B cell (primary cell): ENCODE results near the gene ADAR. TPM values are rescaled to one million over a fixed set of nuclear protein-coding genes. Genes with fewer than 3 reads are reported as not detected.

ENCODE experiments used
- ATAC-seq: fragments of 200-7000 bp; cut with Tn5 transposase; one replicate; pipeline ENCODE4 v1.10.0; 2021; ENCODE audit warnings: low read depth, mild to moderate bottlenecking, moderate number of reproducible peaks, moderate library complexity
- CTCF ChIA-PET: fragments of 350-600 bp; sonication (Branson Sonifier 250); formaldehyde crosslinking; loops from one replicate; lab custom pipeline; 2021; ENCODE audit warnings: antibody characterized with exemption, inconsistent platforms; lab: Charles Lee
- POLR2A ChIA-PET: fragments of 350-600 bp; sonication (Branson Sonifier 250); formaldehyde crosslinking; loops from one replicate; lab custom pipeline; 2021; ENCODE audit warnings: antibody characterized with exemption; lab: Charles Lee
- DNase-seq: peaks from one replicate; pipeline ENCODE4 v3.0.0; 2013
- H2AFZ ChIP-seq: 2 replicates; pipeline ENCODE4 v1.6.1; 2012; ENCODE audit warnings: mild to moderate bottlenecking, low read depth, low read length; ENCODE audit not compliant: insufficient read depth, poor library complexity, severe bottlenecking
- H3K27ac ChIP-seq, 2 donors: 1 replicate in 1 of 2; 2 replicates in 1 of 2; pipeline ENCODE4 v1.5.1; 2012 to 2013; ENCODE audit warnings: low read length in 2 of 2, mild to moderate bottlenecking in 2 of 2, moderate library complexity in 1 of 2
- H3K27me3 ChIP-seq, 4 experiments: fragments of 200-600 bp in 1 of 4; sonication (generic) in 1 of 4; replicated peaks in 1 of 4; 1 replicate in 2 of 4; 2 replicates in 2 of 4; pipeline versions ENCODE4 v1.6.1 to v1.7.0; 2013 to 2016; ENCODE audit warnings: low read length in 3 of 4, mild to moderate bottlenecking in 2 of 4, mixed read lengths in 1 of 4, moderate library complexity in 1 of 4; ENCODE audit not compliant: insufficient read depth in 4 of 4, control insufficient read depth in 3 of 4; ENCODE audit errors: control extremely low read depth in 1 of 4
- H3K36me3 ChIP-seq, 2 experiments: replicated peaks in 1 of 2; 1 replicate in 1 of 2; 2 replicates in 1 of 2; pipeline versions ENCODE4 v1.6.1 to v1.7.1; 2013; ENCODE audit warnings: low read length in 1 of 2; ENCODE audit not compliant: insufficient read depth in 2 of 2, control insufficient read depth in 1 of 2; ENCODE audit errors: control extremely low read depth in 1 of 2, extremely low read depth in 1 of 2
- H3K4me1 ChIP-seq, 2 donors: fragments of 200-600 bp in 1 of 2; sonication (generic) in 1 of 2; 1 replicate in 1 of 2; 2 replicates in 1 of 2; pipeline versions ENCODE4 v1.5.1 to v1.6.1; 2013 to 2017; ENCODE audit warnings: low read length in 2 of 2; ENCODE audit not compliant: control insufficient read depth in 2 of 2, insufficient read depth in 2 of 2
- H3K4me2 ChIP-seq: replicated peaks from 2 replicates; pipeline ENCODE3; 2012; ENCODE audit warnings: mild to moderate bottlenecking, low read depth, low read length; ENCODE audit not compliant: poor library complexity, severe bottlenecking
- H3K4me3 ChIP-seq, 5 experiments: fragments of 200-600 bp in 1 of 5; sonication (generic) in 1 of 5; 1 replicate in 3 of 5; 2 replicates in 2 of 5; pipeline versions ENCODE4 v1.5.1 to v1.7.0; 2011 to 2016; ENCODE audit warnings: low read length in 4 of 5, mild to moderate bottlenecking in 4 of 5, low read depth in 2 of 5, control low read depth in 1 of 5, moderate library complexity in 1 of 5; ENCODE audit not compliant: insufficient read depth in 1 of 5; ENCODE audit errors: control extremely low read depth in 1 of 5, extremely low read depth in 1 of 5
- H3K79me2 ChIP-seq: fragments of 200-600 bp; sonication (generic); one replicate; pipeline ENCODE4 v1.6.0; 2016; ENCODE audit warnings: low read length; ENCODE audit not compliant: control insufficient read depth, insufficient read depth
- H3K9ac ChIP-seq: fragments of 200-600 bp; sonication (generic); 2 replicates; pipeline ENCODE4 v1.6.1; 2017; ENCODE audit warnings: mild to moderate bottlenecking, low read length, moderate library complexity
- H3K9me3 ChIP-seq, 3 donors: one replicate each; pipeline versions ENCODE4 v1.6.1 to v1.7.1; 2013; ENCODE audit warnings: low read length in 2 of 3; ENCODE audit not compliant: control insufficient read depth in 2 of 3, insufficient read depth in 1 of 3; ENCODE audit errors: control extremely low read depth in 1 of 3
- H4K20me1 ChIP-seq: 2 replicates; pipeline ENCODE4 v1.6.0; 2012; ENCODE audit warnings: mild to moderate bottlenecking, low read length; ENCODE audit not compliant: insufficient read depth, control insufficient read depth, poor library complexity, severe bottlenecking
- H3K27ac Mint-ChIP-seq: one replicate; pipeline ENCODE4 v1.8.0; 2021; ENCODE audit warnings: mixed read lengths
- H3K27me3 Mint-ChIP-seq: one replicate; pipeline ENCODE4 v1.8.0; 2021; ENCODE audit warnings: mixed read lengths
- H3K4me1 Mint-ChIP-seq: one replicate; pipeline ENCODE4 v1.8.0; 2021; ENCODE audit warnings: mixed read lengths
- H3K4me3 Mint-ChIP-seq: one replicate; pipeline ENCODE4 v1.8.0; 2021; ENCODE audit warnings: mixed read lengths
- H3K9me3 Mint-ChIP-seq: one replicate; pipeline ENCODE4 v1.8.0; 2022; ENCODE audit warnings: mixed read lengths; ENCODE audit not compliant: insufficient read depth
- CTCF ChIP-seq: fragments of 200-600 bp; IDR thresholded peaks from one replicate; pipeline ENCODE4 v1.8.0; 2022; ENCODE audit warnings: antibody characterized with exemption, mild to moderate bottlenecking
- EZH2 ChIP-seq: IDR thresholded peaks from 2 replicates; pipeline ENCODE4 v1.6.1; 2012; ENCODE audit warnings: borderline replicate concordance, low read depth, mild to moderate bottlenecking, moderate library complexity, low read length; ENCODE audit not compliant: insufficient read depth, poor library complexity, severe bottlenecking
- WGBS: methylation state at CpG from one replicate; pipeline ENCODE4 v1.1.5; 2013; ENCODE audit warnings: missing lambda C conversion rate; ENCODE audit not compliant: insufficient coverage; 5-methylcytosine and 5-hydroxymethylcytosine counted together
- intact Hi-C: fragments of 100-400 bp; cut with micrococcal nuclease; formaldehyde crosslinking; loops from one replicate; pipeline ENCODE4 v1.10.0; 2022
- polyA plus RNA-seq: library from polyadenylated mRNA; depleted of rRNA; stranded (reverse); fragments of >200 nt; gene quantifications from 2 replicates; pipeline ENCODE4 v1.2.3, GENCODE V29; 2012
- total RNA-seq, 2 donors: library from RNA; stranded (reverse); fragments of 120-200 nt in 1 of 2; gene quantifications; 1 replicate in 1 of 2; 2 replicates in 1 of 2; pipeline versions ENCODE4 v1.2.3 to v1.2.4, GENCODE V29; 2013 to 2022

Gene ADAR
- total and polyA plus RNA-seq, 2 donors (not counting 1 experiment from before 2014, with no cell fraction given) = 64.9 to 241 TPM

- CTCF ChIA-PET = interaction anchor here (0.6 kb wide), 1 partner anchor 510 kb away, joined by 3 read pairs; no protein-coding TSS in a partner anchor
- no peak overlapping the region for H3K27ac ChIP-seq
- H3K4me1 ChIP-seq = peaks cover 4 to 18% of the 10 kb centered on the region in 2 donors
- no peak overlapping the region for H2AFZ ChIP-seq
- no peak overlapping the region for H3K9ac ChIP-seq
- H3K79me2 ChIP-seq = no peaks in the 10 kb centered on the region
- no peak overlapping the region for H3K4me3 ChIP-seq
- no peak overlapping the region for H3K4me2 ChIP-seq
- DNase-seq = no peak
- intact Hi-C loops = no loop called here
- no peaks in the 10 kb centered on the region for H3K9me3 ChIP-seq
- TF ChIP-seq CTCF (no peak), EZH2 (no peak)
- ATAC-seq = no peak
- H4K20me1 ChIP-seq = peaks cover 41% of the 10 kb centered on the region
- H3K36me3 ChIP-seq = peaks cover 10 to 95% of the 10 kb centered on the region in 2 experiments
- H3K27me3 Mint-ChIP-seq = no peaks in the 10 kb centered on the region
- peaks cover 16% of the 10 kb centered on the region for H3K4me1 Mint-ChIP-seq
- H3K4me3 Mint-ChIP-seq = no peak overlapping the region
- H3K27ac Mint-ChIP-seq = no peak overlapping the region
- H3K27me3 ChIP-seq = no peaks in the 10 kb centered on the region
- POLR2A ChIA-PET = no interaction called here
- 98% methylated on average over 8 of the region's 10 CpGs for WGBS
- no peaks in the 10 kb centered on the region for H3K9me3 Mint-ChIP-seq
Observed at GRCh38 chr1:154586231-154586630, 21.8 kb downstream of the ADAR start.

- Histone ChIP-seq H3K4me2 (no peak overlapping the region), H3K4me1 (peaks cover 4 to 18% of the 10 kb centered on the region in 2 donors), H3K4me3 (no peak overlapping the region), H3K27ac (no peak overlapping the region), H2AFZ (no peak overlapping the region), H3K36me3 (peaks cover 8 to 94% of the 10 kb centered on the region in 2 experiments), H3K79me2 (no peaks in the 10 kb centered on the region), H4K20me1 (peaks cover 26% of the 10 kb centered on the region), H3K27me3 (no peaks in the 10 kb centered on the region), H3K9me3 (no peaks in the 10 kb centered on the region), H3K9ac (no peak overlapping the region)
- TF ChIP-seq CTCF = no peak
- no peak for TF ChIP-seq EZH2
- Mint-ChIP-seq H3K4me3 (no peak overlapping the region), H3K27ac (peak overlapping the region; percentile 59), H3K9me3 (no peaks in the 10 kb centered on the region), H3K27me3 (no peaks in the 10 kb centered on the region), H3K4me1 (peaks cover 16% of the 10 kb centered on the region)
- ChIA-PET CTCF (interaction anchor here (0.5 kb wide), 1 partner anchor 176 kb away, joined by 3 read pairs; no protein-coding TSS in a partner anchor), POLR2A (no interaction called here)
- DNase-seq (peak; percentile 43), ATAC-seq (peak; percentile 31)
- WGBS = 96% methylated on average over 3 of the region's 9 CpGs
- intact Hi-C loops = no loop called here
Observed at GRCh38 chr1:154584267-154584994, 23.6 kb downstream of the ADAR start.
